Adipocyte (in vitro differentiated cells): ENCODE data around the gene LMF2.
"Not testable (repeated sequence)": the region's sequence is repeated elsewhere in the genome, so short reads cannot be mapped to it uniquely, and the experiment has no call there.

Experiments used
- DNase-seq: peaks from one replicate; pipeline ENCODE4 v3.0.0-alpha.2; 2015; ENCODE audit warnings: low read depth
- H3K27me3 ChIP-seq: replicated peaks from 2 replicates; pipeline ENCODE4 v1.7.0; 2013; ENCODE audit warnings: mild to moderate bottlenecking, low read length, moderate library complexity; ENCODE audit not compliant: control insufficient read depth, insufficient read depth
- H3K36me3 ChIP-seq: 2 replicates; pipeline ENCODE4 v1.7.0; 2013; ENCODE audit warnings: low read length, mild to moderate bottlenecking, moderate library complexity; ENCODE audit not compliant: control insufficient read depth, insufficient read depth, severe bottlenecking
- H3K4me1 ChIP-seq: 2 replicates; pipeline ENCODE4 v1.7.0; 2013; ENCODE audit warnings: mild to moderate bottlenecking, low read length, moderate library complexity; ENCODE audit not compliant: control insufficient read depth, insufficient read depth
- H3K4me3 ChIP-seq: 2 replicates; pipeline ENCODE4 v1.7.0; 2013; ENCODE audit warnings: mild to moderate bottlenecking, low read length, moderate library complexity
- H3K9ac ChIP-seq: 2 replicates; pipeline ENCODE4 v1.7.0; 2013; ENCODE audit warnings: mild to moderate bottlenecking, low read length, moderate library complexity
- H3K9me3 ChIP-seq: 2 replicates; pipeline ENCODE4 v1.7.0; 2013; ENCODE audit warnings: mild to moderate bottlenecking, low read length, moderate library complexity; ENCODE audit not compliant: control insufficient read depth

The LMF2 gene

GRCh38 chr22:50520826-50521453, 13.4 kb upstream of the LMF2 start:
- H3K9me3 ChIP-seq: no peaks in the 10 kb centered on the region
- H3K36me3 ChIP-seq: peaks cover 46% of the 10 kb centered on the region
- peaks cover 10% of the 10 kb centered on the region for H3K4me1 ChIP-seq
- H3K27me3 ChIP-seq: no peaks in the 10 kb centered on the region
- no peak for DNase-seq
- H3K4me3 ChIP-seq: no peak overlapping the region
- no peak overlapping the region for H3K9ac ChIP-seq

- H3K9me3 ChIP-seq, H3K9ac ChIP-seq, H3K4me3 ChIP-seq, H3K27me3 ChIP-seq, DNase-seq: not testable (repeated sequence)
- peaks cover 46% of the 10 kb centered on the region for H3K36me3 ChIP-seq
- peaks cover 10% of the 10 kb centered on the region for H3K4me1 ChIP-seq
Observed at GRCh38 chr22:50520184-50520583, 12.7 kb upstream of the LMF2 start.

DNA sequence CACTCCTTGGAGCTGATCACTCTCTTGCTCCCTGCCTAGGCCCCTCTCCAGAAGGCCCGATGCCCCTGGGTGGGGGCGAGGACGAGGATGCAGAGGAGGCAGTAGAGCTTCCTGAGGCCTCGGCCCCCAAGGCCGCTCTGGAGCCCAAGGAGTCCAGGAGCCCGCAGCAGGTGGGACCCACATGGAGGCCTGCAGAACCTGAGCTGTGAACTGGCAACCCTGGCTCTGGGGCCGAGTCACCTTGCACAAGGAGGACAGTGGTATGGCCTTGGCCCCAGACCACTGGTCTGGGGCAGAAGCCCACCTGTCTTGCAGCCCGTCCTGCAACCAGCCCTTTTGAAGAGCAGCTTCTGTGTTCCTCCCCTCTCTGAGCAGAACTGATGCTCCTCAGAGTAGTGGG, 11.6 kb upstream of the LMF2 start:
- Histone ChIP-seq H3K4me1 (peaks cover 4% of the 10 kb centered on the region), H3K36me3 (peaks cover 46% of the 10 kb centered on the region), H3K9me3 (no peaks in the 10 kb centered on the region), H3K4me3 (no peak overlapping the region), H3K27me3 (no peaks in the 10 kb centered on the region), H3K9ac (no peak overlapping the region)
- DNase-seq: no peak

DNA sequence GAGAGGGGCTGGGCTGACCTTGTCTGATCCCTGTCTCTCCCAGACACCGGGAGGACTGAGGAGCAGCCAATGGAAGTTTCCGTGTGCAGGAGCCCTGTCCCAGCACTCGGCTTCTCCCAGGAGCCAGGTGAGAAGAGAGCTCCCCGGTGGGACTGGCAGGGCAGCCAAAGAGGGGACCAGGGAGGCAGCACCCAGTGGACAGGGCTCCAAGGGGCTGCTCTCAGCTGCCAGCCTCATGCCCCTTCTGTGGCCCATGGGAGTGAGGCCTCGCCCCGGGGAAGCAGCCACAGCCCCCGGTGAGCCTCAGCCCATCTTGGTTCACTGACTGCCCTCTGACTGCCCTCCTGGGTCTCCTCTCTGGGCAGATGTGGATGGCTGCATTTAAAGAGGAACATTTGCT, 11.1 kb upstream of the LMF2 start:
- no peak for DNase-seq
- H3K27me3 ChIP-seq: no peaks in the 10 kb centered on the region
- no peaks in the 10 kb centered on the region for H3K4me1 ChIP-seq
- H3K9me3 ChIP-seq: no peaks in the 10 kb centered on the region
- peaks cover 44% of the 10 kb centered on the region for H3K36me3 ChIP-seq
- no peak overlapping the region for H3K4me3 ChIP-seq
- no peak overlapping the region for H3K9ac ChIP-seq

DNA sequence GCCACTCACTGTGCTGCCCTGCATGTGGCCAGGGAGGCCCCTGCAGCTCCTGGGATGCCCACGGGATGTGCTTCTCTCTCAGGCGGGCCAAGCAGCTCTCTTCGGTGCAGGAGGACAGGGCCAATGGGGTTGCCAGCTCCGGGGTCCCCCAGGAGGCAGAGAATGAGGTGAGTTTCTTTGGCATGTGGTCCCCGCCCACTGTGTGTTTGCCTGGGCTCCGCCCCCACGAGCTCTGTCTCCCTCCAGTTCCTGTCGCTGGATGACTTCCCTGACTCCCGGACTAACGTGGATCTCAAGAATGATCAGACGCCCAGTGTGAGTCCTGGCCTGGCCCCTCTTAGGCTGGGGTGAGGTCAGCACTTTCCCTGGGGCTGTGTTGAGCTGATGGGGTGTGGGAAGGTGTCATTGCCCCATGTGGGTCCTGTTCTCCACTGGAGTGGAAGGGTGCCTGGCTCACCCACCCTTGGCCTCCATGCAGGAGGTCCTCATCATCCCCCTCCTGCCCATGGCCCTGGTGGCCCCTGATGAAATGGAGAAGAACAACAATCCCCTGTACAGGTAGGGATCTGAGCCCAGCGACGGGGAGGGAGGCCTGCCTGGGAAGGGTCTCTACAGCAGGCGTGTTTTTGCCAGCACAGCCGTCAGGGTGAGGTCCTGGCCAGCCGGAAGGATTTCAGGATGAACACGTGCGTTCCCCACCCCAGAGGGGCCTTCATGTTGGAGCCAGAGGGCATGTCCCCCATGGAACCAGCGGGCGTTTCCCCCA, 10.2 kb upstream of the LMF2 start:
- no peaks in the 10 kb centered on the region for H3K9me3 ChIP-seq
- no peaks in the 10 kb centered on the region for H3K27me3 ChIP-seq
- H3K36me3 ChIP-seq: peaks cover 35% of the 10 kb centered on the region
- H3K9ac ChIP-seq: no peak overlapping the region
- H3K4me1 ChIP-seq: no peaks in the 10 kb centered on the region
- DNase-seq: no peak
- no peak overlapping the region for H3K4me3 ChIP-seq

DNA sequence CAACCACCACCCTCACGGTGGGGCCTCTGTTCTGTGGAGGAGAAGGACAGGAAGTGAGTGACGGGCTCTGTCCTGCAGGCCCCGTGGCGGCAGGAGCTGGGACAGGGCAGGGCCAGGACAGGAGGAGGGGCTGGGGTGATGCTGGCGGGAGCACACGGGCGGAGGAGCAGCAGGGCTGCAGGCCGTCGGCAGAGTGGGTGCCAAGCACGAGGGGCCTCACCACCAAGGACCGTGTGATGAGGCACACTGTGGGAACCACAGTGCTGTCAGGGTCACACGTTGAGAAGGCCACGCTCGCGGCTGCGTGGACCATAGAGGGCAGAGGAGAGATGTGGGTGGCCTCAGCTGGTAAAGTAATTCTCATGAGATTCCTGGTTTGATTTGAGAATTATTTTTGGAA, 9.4 kb upstream of the LMF2 start:
- Histone ChIP-seq H3K36me3 (peaks cover 31% of the 10 kb centered on the region), H3K4me1 (no peaks in the 10 kb centered on the region)

DNA sequence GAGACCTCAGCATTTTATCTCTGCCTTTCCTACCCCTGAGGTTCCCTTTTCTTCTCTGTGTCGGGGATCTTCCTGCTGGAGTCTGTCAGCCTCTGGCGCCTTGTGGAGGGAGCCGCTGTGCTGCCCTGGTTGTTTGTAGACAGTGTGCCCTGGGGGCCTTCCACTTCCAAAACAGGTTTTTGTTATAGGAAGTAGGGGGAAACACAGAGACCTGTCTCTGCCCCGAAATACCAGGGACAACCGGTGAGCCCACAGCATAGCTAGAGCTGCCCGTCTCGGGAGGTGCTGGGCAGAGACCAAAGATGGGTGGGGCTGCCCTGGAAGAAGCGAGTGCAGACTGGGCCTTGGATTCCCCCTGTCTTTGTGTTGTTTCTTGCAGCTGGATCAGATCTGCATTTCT, 8.6 kb upstream of the LMF2 start:
- no peak overlapping the region for H3K4me3 ChIP-seq
- H3K4me1 ChIP-seq: no peaks in the 10 kb centered on the region
- H3K36me3 ChIP-seq: peaks cover 26% of the 10 kb centered on the region
- H3K9me3 ChIP-seq: no peaks in the 10 kb centered on the region
- no peak overlapping the region for H3K9ac ChIP-seq
- no peak for DNase-seq
- no peaks in the 10 kb centered on the region for H3K27me3 ChIP-seq

More for the DNA sequence above, 9.4 kb upstream of the LMF2 start:
- Histone ChIP-seq H3K27me3 (no peaks in the 10 kb centered on the region), H3K9ac (no peak overlapping the region), H3K4me3 (no peak overlapping the region), H3K9me3 (no peaks in the 10 kb centered on the region)
- no peak for DNase-seq

DNA sequence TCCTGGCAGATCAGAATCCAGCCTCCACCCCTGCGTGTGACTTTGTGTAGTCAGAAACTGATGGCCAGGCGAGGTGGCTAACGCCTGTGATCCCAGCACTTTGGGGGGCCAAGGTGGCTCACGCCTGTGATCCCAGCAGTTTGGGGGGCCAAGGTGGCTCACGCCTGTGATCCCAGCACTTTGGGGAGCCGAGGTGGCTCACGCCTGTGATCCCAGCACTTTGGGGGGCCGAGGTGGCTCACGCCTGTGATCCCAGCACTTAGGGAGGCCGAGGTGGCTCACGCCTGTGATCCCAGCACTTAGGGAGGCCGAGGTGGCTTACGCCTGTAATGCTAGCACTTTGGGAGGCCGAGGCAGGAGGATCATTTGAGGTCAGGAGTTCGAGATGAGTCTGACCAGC, 5.7 kb upstream of the LMF2 start:
- Histone ChIP-seq H3K27me3 (no peaks in the 10 kb centered on the region), H3K4me3 (no peak overlapping the region), H3K36me3 (peaks cover 10% of the 10 kb centered on the region), H3K9me3 (no peaks in the 10 kb centered on the region), H3K9ac (no peak overlapping the region), H3K4me1 (peaks cover 10% of the 10 kb centered on the region)
- no peak for DNase-seq

DNA sequence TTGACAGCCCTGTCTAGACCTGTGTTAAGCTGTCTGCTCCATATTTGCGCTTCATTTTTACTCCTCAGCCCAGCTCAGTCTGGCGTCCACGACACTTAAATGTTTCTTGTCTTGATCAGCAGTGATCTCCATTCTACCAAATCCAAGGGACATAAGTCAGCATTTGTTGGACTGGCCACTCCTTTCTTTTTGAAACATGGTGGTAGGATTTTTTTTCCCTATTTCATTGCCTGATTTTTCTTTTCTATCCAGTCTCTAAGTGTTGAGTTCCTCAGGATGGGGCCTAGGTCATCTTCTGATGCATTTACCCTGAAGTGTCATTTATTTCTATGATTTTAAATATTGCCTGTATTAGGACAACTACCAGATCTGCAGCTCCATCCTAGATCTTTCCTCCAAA, 1.4 kb upstream of the LMF2 start:
- peak overlapping the region; percentile 87 for H3K9ac ChIP-seq
- no peaks in the 10 kb centered on the region for H3K9me3 ChIP-seq
- peaks cover 15% of the 10 kb centered on the region for H3K36me3 ChIP-seq
- H3K4me3 ChIP-seq: peak overlapping the region; percentile 94
- H3K4me1 ChIP-seq: peaks cover 15% of the 10 kb centered on the region
- no peak for DNase-seq
- no peaks in the 10 kb centered on the region for H3K27me3 ChIP-seq

DNA sequence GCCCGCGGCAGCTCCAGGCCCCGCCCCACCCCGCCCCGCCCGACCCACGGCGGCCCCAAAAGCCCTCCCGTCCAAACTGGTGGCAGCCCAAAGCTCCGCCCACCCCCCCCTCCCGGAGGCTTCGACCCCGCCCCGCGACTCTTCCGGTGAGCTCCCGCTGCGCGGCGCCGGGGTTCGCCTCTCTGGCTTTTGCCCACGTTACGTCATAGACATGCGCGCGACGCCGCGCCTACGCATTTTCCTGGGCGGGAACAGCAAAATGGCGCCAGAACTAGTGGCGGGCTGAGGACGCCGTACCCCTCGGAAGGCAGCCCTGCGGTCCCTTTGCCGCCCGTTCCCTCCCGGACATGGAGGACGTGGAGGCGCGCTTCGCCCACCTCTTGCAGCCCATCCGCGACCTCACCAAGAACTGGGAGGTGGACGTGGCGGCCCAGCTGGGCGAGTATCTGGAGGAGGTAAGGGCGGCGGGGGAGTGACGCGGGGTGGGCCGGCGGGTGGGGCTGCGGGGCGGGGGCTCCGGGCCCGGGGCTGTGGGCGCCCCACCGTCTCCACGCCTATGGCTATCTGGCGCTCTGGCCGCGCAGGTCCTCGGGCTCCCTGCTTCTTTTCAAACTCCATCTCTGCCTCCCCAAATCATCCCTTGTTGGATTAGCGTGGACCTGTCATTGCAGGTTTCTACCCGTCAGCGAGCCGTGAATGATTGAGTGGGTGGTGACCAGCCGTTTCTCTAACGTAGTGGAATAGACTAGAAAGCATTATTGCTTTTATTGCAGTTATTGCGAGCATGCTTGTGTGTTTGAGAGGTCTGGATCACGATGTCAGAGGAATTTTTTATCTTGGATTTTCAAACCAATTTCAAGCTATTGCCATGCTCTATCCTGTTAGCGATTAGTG, 736 bp upstream of the LMF2 start, which contains the start of gene NCAPH2:
Gene NCAPH2, plus strand, starts transcription at position 234 of the 894 bp plus-strand sequence. Its CDS starts 114 bp downstream, at position 348.
- Histone ChIP-seq H3K9me3 (no peaks in the 10 kb centered on the region), H3K36me3 (peaks cover 16% of the 10 kb centered on the region), H3K9ac (peak within 1 kb of the TSS; percentile 96), H3K27me3 (no peaks in the 10 kb centered on the region), H3K4me3 (peak within 1 kb of the TSS; percentile 94), H3K4me1 (peaks cover 15% of the 10 kb centered on the region)
- peak; percentile 99 for DNase-seq
